Measurements from ENCODE around the gene SERINC5.

SERINC5 gene

GRCh38 chr5:80255431-80255810 lies 427 bp downstream of the SERINC5 start:
- DNase-seq (ENCODE audit: low read depth in 3 of 3, low spot score in 1 of 3) = peak in 1 of 3 donors; percentile 26

- no peak for DNase-seq (ENCODE audit: low read depth in 3 of 3, low spot score in 1 of 3)
Measured at GRCh38 chr5:80254767-80255430, 949 bp downstream of the SERINC5 start.

GRCh38 chr5:80251636-80252035 lies 4.2 kb downstream of the SERINC5 start:
- DNase-seq (ENCODE audit: low read depth in 3 of 3, low spot score in 1 of 3) = no peak

- DNase-seq (ENCODE audit: low read depth in 3 of 3, low spot score in 1 of 3) = no peak
Measured at GRCh38 chr5:80250801-80251200, 5.0 kb downstream of the SERINC5 start.

GRCh38 chr5:80249901-80250300 lies 5.9 kb downstream of the SERINC5 start:
- no peak for DNase-seq (ENCODE audit: low read depth in 3 of 3, low spot score in 1 of 3)

- no peak for DNase-seq (ENCODE audit: low read depth in 3 of 3, low spot score in 1 of 3)
Measured at GRCh38 chr5:80248378-80248777, 7.5 kb downstream of the SERINC5 start.

- DNase-seq (ENCODE audit: low read depth in 3 of 3, low spot score in 1 of 3) = no peak
Measured at GRCh38 chr5:80246995-80247729, 8.7 kb downstream of the SERINC5 start.

- no peak for DNase-seq (ENCODE audit: low read depth in 3 of 3, low spot score in 1 of 3)
Measured at GRCh38 chr5:80246001-80246758, 9.7 kb downstream of the SERINC5 start.

- no peak for DNase-seq (ENCODE audit: low read depth in 3 of 3, low spot score in 1 of 3)
Measured at GRCh38 chr5:80243567-80243966, 12.3 kb downstream of the SERINC5 start.

GRCh38 chr5:80242849-80243248 lies 13.0 kb downstream of the SERINC5 start:
- DNase-seq (ENCODE audit: low read depth in 3 of 3, low spot score in 1 of 3) = no peak

GRCh38 chr5:80240368-80240986 lies 15.4 kb downstream of the SERINC5 start:
- no peak for DNase-seq (ENCODE audit: low read depth in 3 of 3, low spot score in 1 of 3)

GRCh38 chr5:80239680-80240367 lies 16.0 kb downstream of the SERINC5 start:
- no peak for DNase-seq (ENCODE audit: low read depth in 3 of 3, low spot score in 1 of 3)

GRCh38 chr5:80238778-80239679 lies 16.8 kb downstream of the SERINC5 start:
- DNase-seq (ENCODE audit: low read depth in 3 of 3, low spot score in 1 of 3) = no peak

GRCh38 chr5:80238097-80238496 lies 17.8 kb downstream of the SERINC5 start:
- no peak for DNase-seq (ENCODE audit: low read depth in 3 of 3, low spot score in 1 of 3)

GRCh38 chr5:80237243-80237642 lies 18.6 kb downstream of the SERINC5 start:
- no peak for DNase-seq (ENCODE audit: low read depth in 3 of 3, low spot score in 1 of 3)

GRCh38 chr5:80234116-80234948 lies 21.5 kb downstream of the SERINC5 start:
- DNase-seq (ENCODE audit: low read depth in 3 of 3, low spot score in 1 of 3) = no peak

GRCh38 chr5:80231693-80232092 lies 24.2 kb downstream of the SERINC5 start:
- DNase-seq (ENCODE audit: low read depth in 3 of 3, low spot score in 1 of 3) = no peak

GRCh38 chr5:80231243-80231642 lies 24.6 kb downstream of the SERINC5 start:
- DNase-seq (ENCODE audit: low read depth in 3 of 3, low spot score in 1 of 3) = no peak
